HT1080 (cell line): ENCODE data around the gene TBC1D16. TPM values are rescaled to one million over a fixed set of nuclear protein-coding genes. Genes with fewer than 3 reads are reported as not detected.
A peak's percentile ranks its signal among the peaks of the same experiment; 100 is the strongest.
"Not testable (repeated sequence)": the region's sequence is repeated elsewhere in the genome, so short reads cannot be mapped to it uniquely, and the experiment has no call there.

Experiments
- DNase-seq: peaks from one replicate; pipeline ENCODE4 v3.0.0-alpha.2; 2015; ENCODE audit warnings: low read depth
- total RNA-seq: library from RNA; depleted of rRNA; stranded (reverse); fragments of >200 nt; shearing (Covaris generic); gene quantifications from 2 replicates; pipeline ENCODE4 v1.2.3, GENCODE V29; 2014

The TBC1D16 gene
- total RNA-seq, 1 experiment from 2014 or later = 24.1 TPM

DNA sequence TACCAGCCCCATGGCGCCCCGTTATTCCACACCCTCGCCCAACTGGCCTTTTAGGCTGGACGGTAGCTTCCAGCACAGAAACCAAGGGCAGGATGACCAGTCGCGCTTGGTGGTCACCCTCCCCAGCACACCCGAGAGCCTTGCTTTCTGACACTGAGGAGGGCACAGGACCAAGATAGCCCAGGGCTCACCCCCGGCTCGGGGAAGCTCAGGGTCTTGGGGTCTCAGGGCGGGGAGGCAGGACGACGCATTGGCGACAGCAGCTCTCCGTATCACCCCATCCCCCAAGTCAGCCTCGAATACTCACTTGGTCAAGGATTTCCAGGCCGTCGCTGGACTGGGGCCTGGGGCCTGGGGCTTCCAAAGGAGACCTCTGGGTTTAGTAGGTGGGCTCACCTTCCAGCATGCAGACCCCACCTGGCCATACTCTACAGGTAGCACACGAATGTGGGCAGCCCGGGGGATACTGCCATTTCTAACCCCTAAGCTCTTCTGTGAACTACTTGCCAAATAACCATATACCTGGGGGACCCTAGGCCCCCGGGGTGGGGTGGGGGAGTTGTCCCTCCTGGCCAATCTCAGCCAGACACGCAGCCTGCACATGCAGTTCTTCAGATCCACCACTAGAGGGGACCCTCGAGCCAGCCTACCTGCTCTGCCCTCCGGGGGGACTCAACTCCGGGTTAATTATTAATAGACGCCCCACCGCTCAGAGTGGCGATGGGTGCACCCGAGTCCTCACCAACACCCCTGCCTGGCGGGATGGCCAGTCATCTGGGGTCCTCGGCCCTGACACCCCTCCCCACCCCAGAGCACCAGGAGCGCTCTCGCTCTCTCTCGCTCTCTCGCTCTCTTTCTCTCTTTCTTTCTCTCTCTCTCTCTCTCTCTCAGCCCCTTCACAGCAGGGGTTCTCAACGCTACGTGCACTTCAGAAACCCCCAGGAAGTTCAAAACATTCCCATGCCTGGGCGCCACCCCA, 30.0 kb downstream of the TBC1D16 start:
- peak; percentile 30 for DNase-seq

DNA sequence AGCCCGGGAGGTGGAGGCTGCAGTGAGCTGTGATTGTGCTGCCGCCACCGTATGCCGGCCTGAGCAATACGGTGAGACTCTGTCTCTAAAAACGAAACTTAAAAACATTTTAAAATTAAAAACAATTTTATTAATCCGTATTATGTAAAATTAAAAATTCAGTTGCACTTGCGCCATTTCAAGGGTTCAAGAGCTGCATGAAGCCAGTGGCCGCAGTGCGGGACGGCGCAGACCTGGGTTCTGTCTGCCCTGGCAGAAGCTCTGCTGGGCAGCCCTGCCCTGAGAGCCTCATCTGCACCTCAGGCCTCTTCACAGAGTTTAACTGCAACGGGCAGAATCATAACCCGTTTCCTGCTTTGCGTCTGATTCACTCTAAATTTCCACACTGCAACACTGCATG, 31.7 kb downstream of the TBC1D16 start:
- no peak for DNase-seq

DNA sequence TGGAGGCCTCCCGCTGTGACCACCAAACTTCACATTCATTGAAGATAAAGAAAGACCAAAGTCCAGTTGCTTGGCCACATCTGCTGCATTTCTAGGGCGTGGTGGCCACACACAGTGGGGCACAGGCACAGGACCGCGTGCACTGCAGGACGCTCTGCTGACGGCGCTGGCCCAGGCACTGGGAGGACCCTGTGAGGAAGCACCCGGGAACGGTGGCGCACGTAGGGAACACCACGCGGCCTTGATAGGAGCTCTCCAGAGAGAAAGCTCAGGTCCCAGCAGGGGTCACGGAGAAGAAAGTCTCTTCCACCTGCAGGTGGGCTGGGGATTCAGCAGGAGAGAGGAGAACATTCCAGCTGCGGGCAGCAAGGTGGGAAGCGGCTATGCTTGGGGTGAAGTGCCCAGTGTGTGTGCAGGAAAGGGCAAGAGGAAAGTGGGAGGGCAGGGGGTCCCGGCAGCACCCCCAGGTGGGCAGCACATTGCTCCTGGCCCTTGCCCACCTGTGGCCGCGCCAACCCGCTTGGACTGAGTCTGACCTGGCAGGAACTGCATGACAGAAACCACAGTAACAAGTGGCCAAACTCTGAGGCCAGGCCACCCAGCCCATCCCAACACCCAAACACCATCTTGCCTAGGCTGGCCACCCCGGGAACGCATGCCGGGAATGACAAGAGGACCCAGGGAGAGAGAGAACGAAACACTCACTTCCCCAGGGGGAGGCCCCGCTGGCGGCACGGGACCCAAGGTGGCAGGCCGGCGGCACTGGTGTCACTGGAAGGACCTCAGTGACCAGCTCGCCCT, 32.8 kb downstream of the TBC1D16 start:
- DNase-seq = no peak

DNA sequence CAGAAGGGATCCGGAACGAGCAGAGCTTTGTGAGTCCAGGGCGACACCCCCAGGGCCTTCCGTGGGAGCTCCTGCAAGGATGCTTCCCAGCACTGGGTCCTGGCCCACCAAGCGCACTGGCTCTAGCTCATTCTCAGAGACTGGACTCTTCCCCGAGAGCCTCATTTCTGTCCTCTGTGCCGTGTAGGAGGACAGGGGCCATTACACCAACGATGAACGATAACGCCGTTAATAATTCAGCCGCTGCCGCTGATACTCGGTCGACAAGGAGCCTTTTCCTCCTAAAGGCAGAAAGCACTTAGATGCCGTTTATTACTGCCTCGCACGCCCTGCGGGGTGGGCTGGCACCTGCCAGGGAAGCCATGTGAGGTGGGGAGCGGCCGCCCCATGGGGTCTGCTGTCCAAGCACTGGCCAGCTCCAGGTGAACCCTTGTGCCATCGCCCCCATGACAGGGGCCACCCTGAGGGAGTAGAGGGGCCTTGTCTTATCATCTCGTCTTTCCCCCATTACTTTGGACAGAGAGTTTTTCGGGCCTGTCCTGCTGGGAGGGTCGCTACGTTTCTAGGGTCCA, 33.5 kb downstream of the TBC1D16 start:
- DNase-seq = no peak

DNA sequence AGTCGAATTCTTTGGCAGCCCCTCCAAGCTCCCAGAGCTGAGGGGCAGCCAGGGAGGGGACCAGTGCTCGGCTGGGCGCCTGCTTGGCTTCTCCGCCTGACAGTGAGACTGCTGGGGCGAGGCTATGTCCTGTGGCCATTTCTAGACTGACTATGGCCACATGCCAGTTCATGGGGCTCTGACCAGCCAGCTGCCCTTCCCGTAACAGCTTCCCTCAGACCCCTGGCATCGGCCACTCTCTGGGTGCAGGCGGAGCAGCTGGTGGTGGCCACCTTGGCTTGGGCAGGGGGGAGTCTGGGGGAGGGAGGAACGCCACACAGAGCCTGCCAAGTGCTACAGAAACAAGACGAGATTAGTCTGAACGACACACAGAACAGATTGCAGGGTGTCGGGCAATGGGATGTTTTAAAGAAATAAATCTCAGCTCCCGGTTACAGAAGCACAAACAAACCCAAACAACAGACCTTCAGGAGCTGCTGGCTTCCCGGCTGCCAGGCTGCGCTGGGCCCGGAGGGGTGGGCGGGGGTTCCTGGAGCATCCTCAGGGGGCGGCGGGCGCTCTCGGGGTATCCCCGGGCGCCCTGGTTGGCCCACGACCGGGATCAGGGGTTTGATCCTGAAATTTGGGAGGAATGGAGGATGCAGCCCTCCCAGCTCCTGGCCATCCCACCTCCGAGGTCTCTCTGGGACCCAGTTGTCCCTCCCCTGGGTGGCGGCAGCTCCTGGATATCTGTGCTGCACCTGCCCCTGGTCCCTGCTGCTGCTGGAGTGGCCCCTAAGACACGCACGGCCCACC, 34.5 kb downstream of the TBC1D16 start:
- DNase-seq = no peak

DNA sequence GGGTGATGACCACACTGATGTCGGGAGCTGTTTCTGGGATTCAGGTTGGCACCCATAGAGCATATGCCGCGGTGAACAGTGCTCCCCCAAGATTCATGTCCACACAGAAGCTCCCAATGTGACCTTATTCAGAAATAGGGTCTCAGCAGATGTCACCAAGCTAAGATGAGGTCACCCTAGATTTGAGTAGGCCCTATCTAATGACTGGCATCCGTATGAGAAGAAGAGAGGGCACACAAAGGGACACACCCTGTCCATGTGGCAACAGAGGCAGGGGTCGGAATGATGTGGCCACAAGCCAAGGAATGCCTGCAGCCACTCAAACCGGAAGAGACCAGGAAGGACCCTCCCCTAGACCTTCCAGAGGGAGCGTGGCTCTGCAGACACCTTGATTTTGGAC, 35.5 kb downstream of the TBC1D16 start:
- no peak for DNase-seq

DNA sequence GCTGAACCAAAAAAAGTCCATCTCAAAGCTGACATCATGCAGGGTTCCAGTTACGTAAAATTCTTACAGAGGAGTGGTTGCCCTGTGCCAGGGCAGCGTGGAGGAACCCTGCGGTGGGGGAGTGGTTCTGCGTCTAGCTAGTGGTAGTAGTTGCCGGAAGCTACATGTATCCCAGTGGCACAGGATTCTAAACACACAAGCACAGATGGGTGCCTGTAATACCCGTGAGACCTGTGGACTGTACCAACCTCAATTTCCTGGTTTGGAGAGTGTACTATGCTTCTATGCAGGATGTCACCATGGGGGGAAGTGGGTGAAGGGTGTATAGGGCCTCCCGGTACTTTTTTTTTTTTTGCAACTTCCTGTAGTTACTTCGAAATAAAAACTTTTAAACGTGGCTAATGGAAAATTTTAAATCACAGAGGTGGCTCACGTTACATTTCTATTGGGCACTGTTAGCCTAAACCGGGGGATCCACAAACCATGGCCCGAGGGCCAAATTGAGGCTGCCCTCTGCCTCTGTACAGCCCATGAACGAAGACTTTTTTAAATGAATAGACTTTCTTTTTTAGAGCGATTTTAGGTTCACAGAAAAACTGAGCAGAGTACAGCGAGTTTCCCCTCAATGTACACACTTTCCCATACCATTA, 38.5 kb downstream of the TBC1D16 start:
- no peak for DNase-seq

DNA sequence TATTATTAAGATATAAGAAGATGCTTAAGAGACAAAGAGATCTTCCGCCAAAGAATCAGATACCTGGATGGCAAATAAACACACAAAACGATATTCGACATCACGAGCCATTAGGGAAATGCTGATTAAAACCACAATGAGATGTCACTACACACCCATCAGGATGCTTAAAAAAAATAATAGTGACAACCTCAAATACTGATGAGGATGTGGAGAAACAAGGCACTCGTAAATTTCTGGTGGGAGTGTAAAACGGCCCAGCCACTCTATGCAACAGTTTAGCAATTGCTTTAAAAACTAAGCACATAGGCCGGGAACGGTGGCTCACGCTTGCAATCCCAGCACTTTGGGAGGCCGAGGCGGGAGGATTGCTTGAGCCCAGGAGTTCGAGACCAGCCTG, 39.4 kb downstream of the TBC1D16 start:
- no peak for DNase-seq

DNA sequence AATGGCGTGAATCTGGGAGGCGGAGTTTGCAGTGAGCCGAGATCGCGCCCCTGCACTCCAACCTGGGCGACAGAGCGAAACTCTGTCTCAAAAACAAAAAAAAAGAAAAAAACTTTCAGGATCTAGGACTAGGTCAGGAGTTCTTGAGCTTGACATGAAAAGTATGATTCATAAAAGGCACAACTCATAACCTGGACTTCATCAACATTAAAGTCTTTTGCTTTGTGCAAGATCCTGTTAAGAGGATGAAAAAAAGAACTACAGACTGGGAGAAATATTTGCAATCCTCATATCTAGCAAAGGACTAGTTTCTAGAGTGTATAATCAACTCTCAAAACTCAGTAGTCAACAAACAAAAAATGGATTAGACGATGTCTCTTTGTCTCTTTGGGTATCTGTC, 40.0 kb downstream of the TBC1D16 start:
- no peak for DNase-seq

DNA sequence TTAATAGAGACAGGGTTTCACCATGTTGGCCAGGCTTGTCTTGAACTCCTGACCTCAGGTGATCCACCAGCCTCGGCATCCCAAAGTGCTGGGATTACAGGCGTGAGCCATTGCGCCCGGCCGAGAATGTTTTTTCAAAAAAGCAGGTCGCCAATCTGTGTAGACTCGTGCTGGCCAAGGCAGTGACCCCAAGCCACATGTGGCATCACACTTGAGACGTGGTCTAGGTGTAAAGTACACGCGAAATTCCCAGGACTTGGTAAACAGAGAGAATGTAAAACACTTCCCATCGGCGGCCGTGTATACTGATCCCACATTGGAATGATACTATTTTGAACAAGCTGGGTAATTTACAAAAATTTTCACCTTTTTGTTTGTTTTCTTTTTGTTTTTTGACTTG, 41.1 kb downstream of the TBC1D16 start:
- no peak for DNase-seq

DNA sequence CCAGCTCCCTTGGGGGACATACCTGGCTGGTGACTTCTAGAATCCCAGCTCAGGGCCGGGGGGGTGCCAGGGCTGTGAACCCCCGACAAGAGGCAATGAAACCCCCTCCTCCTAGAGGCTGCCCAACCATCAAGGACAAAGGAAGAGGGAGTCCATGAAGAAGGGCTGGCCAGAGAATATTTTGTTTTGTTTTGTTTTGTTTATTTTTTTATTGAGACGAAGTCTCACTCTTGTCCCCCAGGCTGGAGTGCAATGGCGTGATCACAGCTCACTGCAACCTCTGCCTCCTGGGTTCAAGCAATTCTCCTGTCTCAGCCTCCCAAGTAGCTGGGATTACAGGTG, 41.5 kb downstream of the TBC1D16 start:
- not testable (repeated sequence) for DNase-seq

DNA sequence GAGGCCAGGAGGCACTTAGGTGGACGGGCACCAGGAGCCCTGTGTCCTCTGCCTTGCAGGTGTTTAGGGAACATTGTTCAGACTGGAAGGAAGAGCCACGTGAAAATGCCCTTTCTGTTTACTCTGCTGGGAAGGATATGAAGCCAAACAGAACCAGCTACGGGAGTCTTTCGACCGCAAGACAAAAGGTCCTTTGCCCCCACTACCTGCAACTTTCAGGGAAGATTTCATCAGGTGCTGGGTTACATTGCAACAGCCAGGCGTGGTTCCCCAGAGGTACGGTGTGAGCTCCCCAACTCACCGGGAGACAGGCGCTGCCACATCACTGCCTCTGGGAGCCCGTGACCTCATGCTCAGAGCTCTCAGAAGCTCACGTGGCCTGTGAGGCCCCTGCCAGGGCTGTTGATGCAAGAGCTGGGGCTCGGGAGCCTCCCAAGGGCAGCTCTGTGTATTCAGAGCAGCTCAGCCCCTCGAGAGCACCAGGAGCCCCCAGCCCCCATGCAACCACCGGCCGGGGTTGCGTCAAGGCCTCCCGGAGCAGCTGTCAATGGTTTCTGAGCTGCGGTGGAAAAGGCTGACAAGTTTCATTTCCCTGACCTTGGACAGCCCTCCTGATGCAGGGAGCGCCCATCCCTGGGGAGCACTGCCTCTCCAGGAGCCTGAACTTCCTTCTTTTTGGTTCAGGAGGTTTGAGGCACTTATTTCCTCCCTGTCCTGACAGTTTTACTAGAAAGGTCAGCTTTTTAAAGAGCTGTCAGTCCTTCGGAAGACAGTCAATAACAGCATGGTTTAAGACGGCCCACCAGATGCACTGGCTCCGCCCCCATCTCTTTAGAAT, 42.1 kb downstream of the TBC1D16 start:
- no peak for DNase-seq

DNA sequence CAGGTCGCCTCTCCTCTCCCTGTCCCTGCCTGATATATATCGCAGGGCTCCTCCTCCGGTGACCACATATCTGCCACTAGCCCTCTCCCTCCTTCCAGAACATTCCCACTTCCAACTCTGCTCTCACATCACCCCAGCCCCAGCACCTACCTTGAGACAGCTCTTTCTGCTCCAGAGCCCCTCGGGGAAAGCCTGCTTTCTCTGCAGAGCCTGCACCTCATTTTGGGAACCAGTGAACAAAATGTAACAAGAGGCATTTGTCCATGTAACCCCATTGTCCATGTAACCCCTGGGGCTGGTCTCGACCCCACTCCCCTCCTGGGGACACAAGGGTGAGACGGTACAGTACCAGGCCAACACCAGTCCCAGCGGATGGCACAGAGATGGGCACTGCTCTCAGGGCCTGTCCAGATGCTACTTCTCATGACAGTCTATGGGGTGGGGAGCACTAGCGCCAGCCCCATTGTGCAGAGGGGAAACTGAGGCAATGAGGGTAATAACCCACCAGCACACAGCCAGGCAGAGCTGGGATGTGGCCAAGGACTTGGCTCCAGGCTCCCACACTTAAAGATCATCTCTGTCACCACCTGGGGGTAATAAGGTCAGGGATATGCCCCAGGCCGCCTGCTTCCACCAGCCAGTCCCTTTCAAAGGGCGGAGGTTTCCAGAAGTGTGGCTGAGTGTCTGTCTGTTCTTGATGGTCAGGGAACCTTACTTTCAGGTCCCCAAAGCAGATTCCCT, 42.9 kb downstream of the TBC1D16 start:
- DNase-seq = no peak

DNA sequence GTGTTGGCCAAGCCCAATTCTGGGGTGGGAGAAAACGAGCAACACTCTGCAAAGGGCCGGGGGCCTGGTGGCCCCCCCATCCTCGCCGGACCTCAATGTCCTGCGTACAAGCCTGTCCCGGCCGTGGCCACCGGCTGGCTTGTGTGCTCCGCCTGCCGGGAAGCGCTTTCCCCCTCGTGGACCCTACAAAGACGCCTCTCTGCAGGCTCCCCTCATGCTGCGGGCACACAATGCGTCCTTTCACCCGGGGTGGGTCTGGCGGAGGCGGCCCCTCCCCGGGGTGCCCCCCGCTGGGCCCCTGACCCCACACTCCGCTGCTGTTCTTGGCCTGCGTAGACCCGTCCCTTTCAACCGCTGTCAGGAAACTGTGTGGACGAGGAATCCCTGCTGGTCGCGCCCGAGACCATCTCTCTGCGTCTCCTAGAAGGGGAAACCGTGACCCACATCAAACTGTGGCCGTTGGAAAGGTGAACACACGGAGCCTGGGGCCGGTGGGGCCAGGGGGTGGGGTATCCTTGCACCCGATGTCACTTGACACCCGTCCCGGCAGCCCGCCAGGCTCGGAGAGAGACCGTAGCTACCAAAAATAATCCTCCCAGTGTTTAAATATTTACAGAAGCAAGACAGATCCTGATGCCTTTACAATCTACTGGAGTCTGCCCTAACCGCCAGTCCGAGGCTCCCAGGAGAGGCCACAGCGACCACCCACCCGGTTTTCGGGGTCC, 43.6 kb downstream of the TBC1D16 start:
- DNase-seq = no peak

DNA sequence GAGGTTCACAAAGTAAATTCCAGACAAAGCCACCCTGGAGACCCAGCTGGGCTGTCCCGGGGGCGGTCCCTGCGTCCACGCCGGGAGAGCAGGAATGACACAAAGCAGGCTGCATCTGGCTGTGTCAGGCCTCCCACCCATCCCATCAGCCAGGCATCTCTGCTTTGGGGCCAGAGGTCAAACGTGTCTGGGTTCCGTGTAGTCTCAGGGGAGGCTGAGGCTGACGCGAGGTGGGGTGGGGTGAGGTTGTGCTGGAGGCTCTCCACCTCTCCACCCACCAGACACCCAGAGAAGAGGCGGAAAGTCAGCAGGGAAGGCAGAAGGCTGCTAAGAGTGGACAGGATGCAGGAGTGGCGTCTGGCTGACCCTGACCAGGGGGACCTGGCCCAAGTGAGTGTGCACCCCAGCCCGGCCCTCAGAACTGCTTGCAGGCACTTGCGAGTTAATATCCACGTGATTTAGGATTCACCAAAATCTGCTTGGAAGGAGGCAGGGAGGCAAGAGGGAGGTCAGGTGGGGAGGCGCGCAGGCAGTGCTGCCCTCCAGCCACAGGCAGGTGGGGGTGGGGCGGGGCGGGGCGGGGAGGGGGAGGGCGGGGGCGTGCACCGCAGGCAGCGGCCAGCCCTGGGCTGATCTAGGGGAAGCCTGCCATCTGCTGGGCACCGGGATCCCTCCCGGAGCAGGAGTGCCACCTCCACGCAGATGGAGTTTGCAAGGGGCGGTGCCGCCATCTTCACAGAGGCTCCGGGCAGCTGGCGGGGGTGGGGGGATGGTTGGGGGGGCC, 44.3 kb downstream of the TBC1D16 start:
- DNase-seq = peak; percentile 47

DNA sequence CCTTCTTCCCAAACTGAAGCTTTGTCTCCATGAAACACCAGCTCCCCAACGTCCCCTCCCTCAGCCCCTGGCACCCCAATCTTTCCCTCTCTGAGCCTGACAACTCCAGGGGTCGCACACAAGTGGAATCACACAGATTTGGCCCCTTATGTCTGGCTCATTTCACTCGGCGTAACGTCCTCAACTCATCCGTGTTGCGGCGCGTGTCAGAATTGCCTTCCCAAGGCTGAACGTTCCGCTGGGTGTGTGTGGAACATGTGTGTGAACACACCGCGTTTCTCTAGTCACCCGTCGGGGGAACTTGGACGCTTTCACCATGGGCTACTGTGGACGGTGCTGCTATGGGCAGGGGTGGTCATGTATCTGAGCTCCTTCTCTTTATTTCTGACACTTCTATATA, 45.0 kb downstream of the TBC1D16 start:
- no peak for DNase-seq

DNA sequence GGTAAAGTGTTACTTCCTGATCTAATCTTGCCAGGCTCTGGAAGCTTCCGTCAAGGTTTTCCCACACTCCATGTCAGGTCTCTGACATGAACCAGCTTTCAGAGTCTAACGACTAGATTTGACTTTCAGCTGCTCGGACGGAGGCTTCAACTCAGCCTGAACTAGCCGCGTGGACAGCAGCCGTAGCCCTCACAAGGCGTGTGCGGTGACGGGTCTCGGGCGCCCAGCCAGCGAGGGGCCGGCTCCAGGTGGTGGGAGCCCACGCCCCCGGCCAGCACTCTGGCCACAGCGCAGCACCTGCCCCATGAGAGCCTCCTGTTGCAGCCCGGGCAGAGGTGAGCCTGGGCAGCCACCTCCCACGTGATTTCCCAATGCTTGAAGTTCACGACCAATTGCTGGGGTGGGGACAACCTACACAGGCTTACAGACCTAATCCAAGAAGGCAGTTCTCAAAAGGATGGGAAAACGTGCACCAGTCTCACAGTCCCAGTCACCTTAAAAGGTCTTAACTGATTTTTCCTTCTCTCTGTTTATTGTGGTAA, 45.5 kb downstream of the TBC1D16 start:
- no peak for DNase-seq
